Ectodermal cell (in vitro differentiated cells): ENCODE results near the gene KCNMB2.

Experiments used
- H3K27ac ChIP-seq: 2 replicates; pipeline ENCODE4 v1.7.0; 2013; ENCODE audit warnings: mild to moderate bottlenecking, low read depth, low read length; ENCODE audit not compliant: insufficient read depth, poor library complexity, severe bottlenecking
- H3K27me3 ChIP-seq: 2 replicates; pipeline ENCODE4 v1.7.0; 2013; ENCODE audit warnings: mild to moderate bottlenecking, low read length; ENCODE audit not compliant: insufficient read depth, control insufficient read depth, poor library complexity, severe bottlenecking
- H3K36me3 ChIP-seq: one replicate; pipeline ENCODE4 v1.7.0; 2013; ENCODE audit warnings: low read length; ENCODE audit not compliant: control insufficient read depth, insufficient read depth
- H3K4me1 ChIP-seq: one replicate; pipeline ENCODE4 v1.7.0; 2013; ENCODE audit warnings: low read length; ENCODE audit not compliant: control insufficient read depth, insufficient read depth
- H3K4me3 ChIP-seq: 2 replicates; pipeline ENCODE4 v1.7.0; 2013; ENCODE audit warnings: low read depth, low read length, control low read depth; ENCODE audit not compliant: insufficient read depth
- H3K9me3 ChIP-seq: 2 replicates; pipeline ENCODE4 v1.7.0; 2013; ENCODE audit warnings: mild to moderate bottlenecking, low read length, moderate library complexity; ENCODE audit not compliant: control insufficient read depth
- WGBS, 2 experiments: methylation state at CpG; one replicate each; pipeline ENCODE4 v1.1.7; 2013; ENCODE audit warnings: missing lambda C conversion rate in 2 of 2; 5-methylcytosine and 5-hydroxymethylcytosine counted together

Gene KCNMB2

GRCh38 chr3:178518660-178519396 is 17.4 kb upstream of the KCNMB2 start:
- WGBS, 2 experiments: 94 to 95% methylated on average over 6 of the region's 6 CpGs
- H3K4me3 ChIP-seq: no peak overlapping the region
- H3K4me1 ChIP-seq: no peaks in the 10 kb centered on the region
- H3K27me3 ChIP-seq: no peaks in the 10 kb centered on the region
- H3K9me3 ChIP-seq: no peaks in the 10 kb centered on the region
- no peaks in the 10 kb centered on the region for H3K36me3 ChIP-seq
- no peak overlapping the region for H3K27ac ChIP-seq

- Histone ChIP-seq H3K4me1 (no peaks in the 10 kb centered on the region), H3K27me3 (no peaks in the 10 kb centered on the region), H3K36me3 (no peaks in the 10 kb centered on the region), H3K9me3 (no peaks in the 10 kb centered on the region), H3K27ac (no peak overlapping the region), H3K4me3 (no peak overlapping the region)
- 91 to 97% methylated on average over 3 of the region's 3 CpGs for WGBS, 2 experiments
Observed at GRCh38 chr3:178519701-178520100, 16.5 kb upstream of the KCNMB2 start.

GRCh38 chr3:178520451-178520850 is 15.8 kb upstream of the KCNMB2 start:
- Histone ChIP-seq H3K27ac (no peak overlapping the region), H3K36me3 (no peaks in the 10 kb centered on the region), H3K4me1 (no peaks in the 10 kb centered on the region), H3K27me3 (no peaks in the 10 kb centered on the region), H3K9me3 (no peaks in the 10 kb centered on the region), H3K4me3 (no peak overlapping the region)
- WGBS, 2 experiments: 92 to 93% methylated on average over 1 to 2 of the region's 2 CpGs

DNA sequence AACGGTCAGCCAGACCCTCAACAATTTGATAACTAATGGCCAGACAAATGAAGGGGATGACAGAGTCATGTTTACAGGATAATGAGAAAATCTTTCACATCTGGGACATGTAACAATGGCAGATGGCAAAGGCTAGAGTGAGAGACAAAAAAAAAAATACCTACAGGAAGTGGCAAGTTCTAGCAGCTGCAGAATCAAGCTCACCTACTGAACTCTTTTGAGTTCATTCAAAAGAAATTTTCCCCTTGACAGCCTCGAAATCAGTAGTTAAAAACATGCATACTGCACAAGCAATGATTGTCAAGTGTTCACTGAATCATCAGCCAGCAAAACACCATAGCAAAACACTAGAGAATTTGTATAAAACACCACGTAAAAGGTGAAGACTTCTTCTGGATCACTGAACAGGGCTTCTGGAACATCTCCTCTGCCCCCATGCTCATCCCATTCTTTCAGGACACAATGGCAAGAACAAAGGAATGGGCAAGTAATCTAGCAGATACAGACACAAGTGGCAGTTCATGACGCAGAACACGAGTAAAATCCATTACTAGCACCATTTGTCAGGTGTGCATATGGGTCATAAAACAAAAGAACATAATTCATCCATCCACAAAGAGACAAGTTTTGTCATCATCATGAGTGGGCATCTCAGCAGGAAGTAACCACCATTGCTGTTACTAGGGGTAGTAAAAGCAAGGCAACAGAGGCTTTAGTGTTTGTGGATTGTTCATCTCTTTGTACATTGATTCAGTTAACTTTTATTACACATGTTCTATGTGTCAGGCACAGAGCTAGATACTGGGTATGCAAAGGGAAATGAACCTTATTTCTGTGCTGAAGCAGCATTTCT is 13.8 kb upstream of the KCNMB2 start:
- Histone ChIP-seq H3K4me1 (no peaks in the 10 kb centered on the region), H3K36me3 (no peaks in the 10 kb centered on the region), H3K4me3 (no peak overlapping the region), H3K9me3 (no peaks in the 10 kb centered on the region), H3K27me3 (no peaks in the 10 kb centered on the region), H3K27ac (no peak overlapping the region)
- 90 to 95% methylated on average over 5 of the region's 5 CpGs for WGBS, 2 experiments

- Histone ChIP-seq H3K27ac (no peak overlapping the region), H3K4me1 (no peaks in the 10 kb centered on the region), H3K9me3 (no peaks in the 10 kb centered on the region), H3K4me3 (no peak overlapping the region), H3K36me3 (no peaks in the 10 kb centered on the region), H3K27me3 (no peaks in the 10 kb centered on the region)
- WGBS, 2 experiments: 82 to 95% methylated on average over 3 of the region's 3 CpGs
Observed at GRCh38 chr3:178525251-178525650, 11.0 kb upstream of the KCNMB2 start.

DNA sequence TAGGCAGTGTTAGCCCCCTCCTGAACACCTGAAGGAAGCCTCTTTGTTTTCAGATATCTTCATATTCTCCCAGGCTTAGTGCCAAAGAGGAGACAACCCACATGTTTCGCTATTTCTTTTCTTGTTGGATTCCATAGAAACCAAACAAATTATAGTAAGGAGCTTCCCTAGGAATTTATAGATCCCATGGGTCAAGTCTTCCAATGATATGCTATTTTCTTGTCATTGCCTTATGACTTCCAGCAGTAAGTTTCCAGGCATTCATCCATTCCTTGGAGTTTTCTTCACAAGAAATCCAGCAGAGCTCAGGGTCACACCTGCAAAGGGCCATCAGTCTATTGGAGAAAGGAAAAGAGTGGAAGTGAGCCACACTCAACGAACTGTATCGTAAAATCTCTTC is 9.9 kb upstream of the KCNMB2 start:
- Histone ChIP-seq H3K4me1 (no peaks in the 10 kb centered on the region), H3K4me3 (no peak overlapping the region), H3K27ac (no peak overlapping the region), H3K9me3 (no peaks in the 10 kb centered on the region), H3K36me3 (no peaks in the 10 kb centered on the region), H3K27me3 (no peaks in the 10 kb centered on the region)
- 84 to 100% methylated on average over 1 to 3 of the region's 3 CpGs for WGBS, 2 experiments

GRCh38 chr3:178527981-178528380 is 8.3 kb upstream of the KCNMB2 start:
- H3K4me3 ChIP-seq: no peak overlapping the region
- H3K36me3 ChIP-seq: no peaks in the 10 kb centered on the region
- H3K4me1 ChIP-seq: no peaks in the 10 kb centered on the region
- 93 to 96% methylated on average over 1 of the region's 2 CpGs for WGBS, 2 experiments
- H3K9me3 ChIP-seq: no peaks in the 10 kb centered on the region
- H3K27ac ChIP-seq: no peak overlapping the region
- no peaks in the 10 kb centered on the region for H3K27me3 ChIP-seq

DNA sequence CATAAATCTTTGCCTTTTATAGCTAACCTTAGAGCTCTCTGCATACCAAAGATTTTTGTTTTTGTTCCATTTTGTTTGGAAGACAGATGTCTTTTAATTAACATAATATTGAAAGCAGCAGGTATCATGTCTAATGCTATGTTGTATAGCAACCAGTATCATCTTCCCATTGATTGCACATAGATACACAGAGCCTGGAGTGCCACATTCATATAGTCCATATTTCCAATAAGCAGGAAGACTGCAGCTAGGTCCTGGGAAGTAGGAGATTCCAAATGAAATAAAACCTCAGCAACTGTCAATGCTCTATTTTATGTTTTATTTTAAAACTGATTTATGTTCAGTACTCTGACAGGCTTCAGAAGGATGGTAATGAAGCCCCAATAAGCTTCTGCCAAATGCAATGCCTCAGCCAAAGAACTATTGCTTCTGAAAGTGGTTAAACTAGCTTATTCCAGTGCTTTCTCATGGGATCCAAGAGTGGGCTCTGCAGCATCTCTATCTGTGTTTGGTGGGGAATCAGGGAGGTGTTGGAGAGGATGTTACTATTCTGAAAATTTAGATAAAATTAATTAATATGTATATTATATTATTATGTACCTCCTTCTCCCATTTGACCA is 6.5 kb upstream of the KCNMB2 start:
- Histone ChIP-seq H3K27ac (no peak overlapping the region), H3K4me1 (no peaks in the 10 kb centered on the region), H3K27me3 (no peaks in the 10 kb centered on the region), H3K9me3 (no peaks in the 10 kb centered on the region), H3K4me3 (no peak overlapping the region), H3K36me3 (no peaks in the 10 kb centered on the region)

- Histone ChIP-seq H3K4me3 (no peak overlapping the region), H3K27me3 (peaks cover 8% of the 10 kb centered on the region), H3K9me3 (no peaks in the 10 kb centered on the region), H3K27ac (no peak overlapping the region), H3K36me3 (no peaks in the 10 kb centered on the region), H3K4me1 (no peaks in the 10 kb centered on the region)
- WGBS, 2 experiments: 96 to 100% methylated on average over 2 of the region's 2 CpGs
Observed at GRCh38 chr3:178532476-178532875, 3.8 kb upstream of the KCNMB2 start.

GRCh38 chr3:178537122-178537705 is 978 bp downstream of the KCNMB2 start:
- Histone ChIP-seq H3K36me3 (no peaks in the 10 kb centered on the region), H3K27ac (no peak overlapping the region), H3K4me1 (no peaks in the 10 kb centered on the region), H3K4me3 (no peak overlapping the region), H3K9me3 (no peaks in the 10 kb centered on the region), H3K27me3 (peaks cover 8% of the 10 kb centered on the region)
- WGBS, 2 experiments: 46 to 52% methylated on average over 7 of the region's 7 CpGs
